Neuronal stem cell (in vitro differentiated cells): ENCODE data around the gene OTOGL.
"Not testable (repeated sequence)": the region's sequence is repeated elsewhere in the genome, so short reads cannot be mapped to it uniquely, and the experiment has no call there.

ENCODE experiments used
- DNase-seq: peaks from one replicate; pipeline ENCODE4 v3.0.0-alpha.2; 2013; ENCODE audit warnings: low spot score
- H2AFZ ChIP-seq: one replicate; pipeline ENCODE4 v1.6.1; 2013; ENCODE audit warnings: mild to moderate bottlenecking, low read length, inconsistent platforms
- H2AK5ac ChIP-seq: 2 replicates; pipeline ENCODE4 v1.6.1; 2013; ENCODE audit warnings: low read depth, mild to moderate bottlenecking, inconsistent platforms, low read length, moderate library complexity, mixed read lengths
- H2BK120ac ChIP-seq: 2 replicates; pipeline ENCODE4 v1.6.1; 2013; ENCODE audit warnings: low read depth, mild to moderate bottlenecking, inconsistent platforms, low read length, moderate library complexity, mixed read lengths
- H2BK12ac ChIP-seq: one replicate; pipeline ENCODE4 v1.6.1; 2013; ENCODE audit warnings: low read length, inconsistent platforms
- H2BK15ac ChIP-seq: 2 replicates; pipeline ENCODE4 v1.6.1; 2013; ENCODE audit warnings: mild to moderate bottlenecking, low read length, inconsistent platforms, mixed read lengths
- H2BK5ac ChIP-seq: one replicate; pipeline ENCODE4 v1.6.1; 2013; ENCODE audit warnings: inconsistent platforms, mild to moderate bottlenecking, low read length, moderate library complexity
- H3K14ac ChIP-seq: one replicate; pipeline ENCODE4 v1.6.1; 2013; ENCODE audit warnings: low read length, inconsistent platforms
- H3K18ac ChIP-seq: 2 replicates; pipeline ENCODE4 v1.6.1; 2013; ENCODE audit warnings: low read length, inconsistent platforms
- H3K23ac ChIP-seq: 2 replicates; pipeline ENCODE4 v1.6.1; 2013; ENCODE audit warnings: low read depth, mild to moderate bottlenecking, mixed read lengths, low read length, inconsistent platforms; ENCODE audit not compliant: poor library complexity
- H3K27ac ChIP-seq: replicated peaks from 3 replicates; pipeline ENCODE4 v1.5.1; 2013; ENCODE audit warnings: low read length, inconsistent platforms
- H3K27me3 ChIP-seq, 3 experiments: 2 replicates each; pipeline ENCODE4 v1.6.1; 2013; ENCODE audit warnings: low read length in 3 of 3, mild to moderate bottlenecking in 2 of 3, inconsistent platforms in 1 of 3, low read depth in 1 of 3, mixed read lengths in 1 of 3, moderate library complexity in 1 of 3; ENCODE audit not compliant: control insufficient read depth in 3 of 3, insufficient read depth in 3 of 3
- H3K36me3 ChIP-seq, 2 donors: replicated peaks in 1 of 2; 2 replicates each; pipeline ENCODE4 v1.6.1; 2013; ENCODE audit warnings: low read length in 2 of 2; ENCODE audit not compliant: control insufficient read depth in 2 of 2, insufficient read depth in 2 of 2
- H3K4ac ChIP-seq: 2 replicates; pipeline ENCODE4 v1.6.1; 2013; ENCODE audit warnings: inconsistent platforms, mild to moderate bottlenecking, low read length, moderate library complexity
- H3K4me1 ChIP-seq, 2 donors: 1 replicate in 1 of 2; 2 replicates in 1 of 2; pipeline ENCODE4 v1.6.1; 2013; ENCODE audit warnings: low read length in 2 of 2, low read depth in 1 of 2; ENCODE audit not compliant: control insufficient read depth in 2 of 2, insufficient read depth in 1 of 2
- H3K4me2 ChIP-seq: one replicate; pipeline ENCODE4 v1.6.1; 2013; ENCODE audit warnings: mild to moderate bottlenecking, low read length, inconsistent platforms; ENCODE audit not compliant: insufficient read depth, poor library complexity, severe bottlenecking
- H3K4me3 ChIP-seq, 2 donors: 2 replicates each; pipeline ENCODE4 v1.5.1; 2013; ENCODE audit warnings: low read length in 2 of 2, mild to moderate bottlenecking in 2 of 2, inconsistent platforms in 1 of 2, moderate library complexity in 1 of 2
- H3K79me1 ChIP-seq: one replicate; pipeline ENCODE4 v1.6.1; 2013; ENCODE audit warnings: low read depth, mild to moderate bottlenecking, inconsistent platforms, low read length, moderate library complexity
- H3K9ac ChIP-seq: one replicate; pipeline ENCODE4 v1.6.1; 2013; ENCODE audit warnings: mild to moderate bottlenecking, low read depth, low read length, inconsistent platforms; ENCODE audit not compliant: poor library complexity
- H3K9me3 ChIP-seq, 2 donors: replicated peaks in 1 of 2; 2 replicates each; pipeline versions ENCODE3 to v1.6.1; 2013; ENCODE audit warnings: low read length in 2 of 2, mild to moderate bottlenecking in 2 of 2, inconsistent platforms in 1 of 2, low read depth in 1 of 2, mixed read lengths in 1 of 2, moderate library complexity in 1 of 2; ENCODE audit not compliant: control insufficient read depth in 2 of 2, insufficient read depth in 1 of 2
- H4K8ac ChIP-seq: one replicate; pipeline ENCODE4 v1.6.1; 2013; ENCODE audit warnings: low read depth, mild to moderate bottlenecking, inconsistent platforms, low read length, moderate library complexity
- H4K91ac ChIP-seq: one replicate; pipeline ENCODE4 v1.6.1; 2013; ENCODE audit warnings: low read length, low read depth, mild to moderate bottlenecking, inconsistent platforms; ENCODE audit not compliant: poor library complexity
- WGBS, 2 donors: extraction: QIAGEN DNeasy Blood & Tissue Kit; methylation state at CpG; one replicate each; pipeline ENCODE4 v1.1.7; 2013; ENCODE audit warnings: missing lambda C conversion rate in 2 of 2, mixed read lengths in 1 of 2; ENCODE audit not compliant: insufficient read length in 2 of 2, insufficient replicate concordance in 1 of 2; ENCODE audit errors: extremely low coverage in 2 of 2; 5-methylcytosine and 5-hydroxymethylcytosine counted together

OTOGL gene

DNA sequence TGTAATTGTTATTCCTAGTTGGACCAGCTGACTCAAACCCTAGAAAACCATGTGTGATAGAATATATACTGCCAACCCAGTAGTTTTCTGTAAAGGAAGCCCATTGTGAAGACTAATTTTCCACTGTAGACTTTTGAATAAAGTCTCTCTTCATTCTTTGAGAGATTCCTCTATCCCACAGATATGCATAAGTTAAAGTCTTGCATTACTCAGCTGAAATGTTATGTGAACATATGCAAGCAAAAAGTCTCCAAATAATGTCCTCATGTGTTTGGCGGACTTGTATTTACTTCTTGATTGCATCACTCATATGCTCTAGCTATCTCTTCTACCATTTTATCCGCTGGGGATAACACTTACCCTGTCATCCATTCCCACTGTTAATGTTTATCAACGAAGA is 35.1 kb upstream of the OTOGL start:
- no peak overlapping the region for H2BK120ac ChIP-seq
- H3K4ac ChIP-seq = no peak overlapping the region
- H3K79me1 ChIP-seq = no peaks in the 10 kb centered on the region
- H4K91ac ChIP-seq = no peak overlapping the region
- no peak overlapping the region for H2AFZ ChIP-seq
- H3K36me3 ChIP-seq = no peaks in the 10 kb centered on the region
- WGBS, 2 donors = no CpG with 5 or more reads among the region's 3 CpGs
- H2BK12ac ChIP-seq = no peak overlapping the region
- H3K27ac ChIP-seq = no peak overlapping the region
- no peak overlapping the region for H3K4me2 ChIP-seq
- H2AK5ac ChIP-seq = no peak overlapping the region
- H3K4me1 ChIP-seq = no peaks in the 10 kb centered on the region
- no peak overlapping the region for H2BK5ac ChIP-seq
- H4K8ac ChIP-seq = no peak overlapping the region
- H3K4me3 ChIP-seq = no peak overlapping the region
- no peak overlapping the region for H3K14ac ChIP-seq
- no peak overlapping the region for H3K23ac ChIP-seq
- H3K18ac ChIP-seq = no peak overlapping the region
- H2BK15ac ChIP-seq = no peak overlapping the region
- DNase-seq = no peak
- H3K9me3 ChIP-seq = no peaks in the 10 kb centered on the region
- no peaks in the 10 kb centered on the region for H3K27me3 ChIP-seq
- H3K9ac ChIP-seq = no peak overlapping the region

- Histone ChIP-seq H2AK5ac (no peak overlapping the region), H3K27me3 (no peaks in the 10 kb centered on the region), H3K9ac (no peak overlapping the region), H3K4ac (no peak overlapping the region), H3K18ac (no peak overlapping the region), H3K79me1 (no peaks in the 10 kb centered on the region), H2AFZ (no peak overlapping the region), H2BK12ac (no peak overlapping the region), H3K27ac (no peak overlapping the region), H3K9me3 (no peaks in the 10 kb centered on the region), H3K4me3 (no peak overlapping the region), H3K36me3 (no peaks in the 10 kb centered on the region), H2BK15ac (no peak overlapping the region), H3K4me2 (no peak overlapping the region), H4K91ac (no peak overlapping the region), H4K8ac (no peak overlapping the region), H2BK5ac (no peak overlapping the region), H3K4me1 (no peaks in the 10 kb centered on the region), H3K14ac (no peak overlapping the region), H3K23ac (no peak overlapping the region), H2BK120ac (no peak overlapping the region)
- DNase-seq = no peak
- no CpG with 5 or more reads among the region's 2 CpGs for whole genome bisulfite sequencing, 2 donors
Measured at GRCh38 chr12:80064951-80065350, 34.4 kb upstream of the OTOGL start.

- WGBS, 2 donors = no CpG with 5 or more reads among the region's 2 CpGs
- Histone ChIP-seq H4K91ac (no peak overlapping the region), H3K4me2 (no peak overlapping the region), H3K27ac (no peak overlapping the region), H3K36me3 (no peaks in the 10 kb centered on the region), H2BK12ac (no peak overlapping the region), H4K8ac (no peak overlapping the region), H3K27me3 (no peaks in the 10 kb centered on the region), H3K14ac (no peak overlapping the region), H3K9me3 (no peaks in the 10 kb centered on the region), H3K79me1 (no peaks in the 10 kb centered on the region), H2AK5ac (no peak overlapping the region), H2BK15ac (no peak overlapping the region), H3K4ac (no peak overlapping the region), H2BK120ac (no peak overlapping the region), H3K4me1 (no peaks in the 10 kb centered on the region), H3K9ac (no peak overlapping the region), H2BK5ac (no peak overlapping the region), H3K4me3 (no peak overlapping the region), H3K23ac (no peak overlapping the region), H3K18ac (no peak overlapping the region), H2AFZ (peak overlapping the region; percentile 29)
- DNase-seq = no peak
Measured at GRCh38 chr12:80068173-80068572, 31.2 kb upstream of the OTOGL start.

- H3K14ac ChIP-seq, H3K27ac ChIP-seq, H2AK5ac ChIP-seq, H2BK12ac ChIP-seq, H2BK120ac ChIP-seq, H3K36me3 ChIP-seq, H3K9me3 ChIP-seq, H4K8ac ChIP-seq, H3K4me3 ChIP-seq, H3K4me2 ChIP-seq, H2BK15ac ChIP-seq, H3K23ac ChIP-seq, DNase-seq, H3K9ac ChIP-seq, H3K4me1 ChIP-seq, H3K18ac ChIP-seq, H3K27me3 ChIP-seq, H3K4ac ChIP-seq, H2BK5ac ChIP-seq, H4K91ac ChIP-seq, H3K79me1 ChIP-seq: not testable (repeated sequence)
- peak overlapping the region; percentile 69 for H2AFZ ChIP-seq
- no CpG with 5 or more reads among the region's 9 CpGs for WGBS, 2 donors
Measured at GRCh38 chr12:80083892-80084614, 15.3 kb upstream of the OTOGL start.
